Measurements from ENCODE around the gene FAM193B.

GRCh38 chr5:177529247-177530203 is 24.8 kb downstream of the FAM193B start:
- TF ChIP-seq POLR2A (IDR thresholded peaks at IDR 0.05), result no peak
- TF ChIP-seq, protein P1, sequence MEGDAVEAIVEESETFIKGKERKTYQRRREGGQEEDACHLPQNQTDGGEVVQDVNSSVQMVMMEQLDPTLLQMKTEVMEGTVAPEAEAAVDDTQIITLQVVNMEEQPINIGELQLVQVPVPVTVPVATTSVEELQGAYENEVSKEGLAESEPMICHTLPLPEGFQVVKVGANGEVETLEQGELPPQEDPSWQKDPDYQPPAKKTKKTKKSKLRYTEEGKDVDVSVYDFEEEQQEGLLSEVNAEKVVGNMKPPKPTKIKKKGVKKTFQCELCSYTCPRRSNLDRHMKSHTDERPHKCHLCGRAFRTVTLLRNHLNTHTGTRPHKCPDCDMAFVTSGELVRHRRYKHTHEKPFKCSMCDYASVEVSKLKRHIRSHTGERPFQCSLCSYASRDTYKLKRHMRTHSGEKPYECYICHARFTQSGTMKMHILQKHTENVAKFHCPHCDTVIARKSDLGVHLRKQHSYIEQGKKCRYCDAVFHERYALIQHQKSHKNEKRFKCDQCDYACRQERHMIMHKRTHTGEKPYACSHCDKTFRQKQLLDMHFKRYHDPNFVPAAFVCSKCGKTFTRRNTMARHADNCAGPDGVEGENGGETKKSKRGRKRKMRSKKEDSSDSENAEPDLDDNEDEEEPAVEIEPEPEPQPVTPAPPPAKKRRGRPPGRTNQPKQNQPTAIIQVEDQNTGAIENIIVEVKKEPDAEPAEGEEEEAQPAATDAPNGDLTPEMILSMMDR (IDR thresholded peaks at IDR 0.05), result no peak

Data from lower leg skin (tissue), 3 donors.